HepG2 (cell line): ENCODE measurements around the gene BTG2. TPM values are rescaled to one million over a fixed set of nuclear protein-coding genes. Genes with fewer than 3 reads are reported as not detected.

ENCODE experiments used
- ASH2L ChIP-seq: fragments of 300-600, 200-600 bp; sonication (generic); IDR thresholded peaks from 2 replicates; pipeline ENCODE4 v1.7.0; 2017; ENCODE audit warnings: low read depth, mild to moderate bottlenecking, moderate library complexity, mixed read lengths, low read length; ENCODE audit not compliant: insufficient read length
- GABPB1 ChIP-seq: IDR thresholded peaks from 2 replicates; pipeline ENCODE4 v1.6.1; 2016; ENCODE audit warnings: mild to moderate bottlenecking, missing genetic modification reagents, moderate library complexity, missing compliant biosample characterization
- GTF2F1 ChIP-seq: fragments of 150-350 bp; IDR thresholded peaks from 2 replicates; pipeline ENCODE4 v1.6.1; 2014; ENCODE audit warnings: low read length
- MATR3 ChIP-seq: sonication (generic); formaldehyde crosslinking; IDR thresholded peaks from 2 replicates; pipeline ENCODE4 v1.4.0; 2020; ENCODE audit warnings: missing genetic modification reagents
- PAX8 ChIP-seq: sonication (generic); formaldehyde crosslinking; IDR thresholded peaks from 2 replicates; pipeline ENCODE4 v1.8.0; 2022; ENCODE audit warnings: mild to moderate bottlenecking, missing genetic modification reagents, borderline replicate concordance
- POGZ ChIP-seq: sonication (generic); formaldehyde crosslinking; IDR thresholded peaks from 2 replicates; pipeline ENCODE4 v1.4.0; 2020; ENCODE audit warnings: mild to moderate bottlenecking, missing genetic modification reagents
- TCF12 ChIP-seq, 2 experiments: fragments of 450-650 bp in 1 of 2; sonication (generic) in 1 of 2; formaldehyde crosslinking in 1 of 2; IDR thresholded peaks; 2 replicates each; pipeline versions ENCODE4 v1.6.1 to v1.8.0; 2017 to 2022; ENCODE audit warnings: antibody characterized with exemption in 1 of 2, mild to moderate bottlenecking in 1 of 2, missing genetic modification reagents in 1 of 2, moderate library complexity in 1 of 2
- ZNF264 ChIP-seq: sonication (generic); formaldehyde crosslinking; IDR thresholded peaks from 2 replicates; pipeline ENCODE4 v1.4.0; 2020; ENCODE audit warnings: missing genetic modification reagents
- ZNF468 ChIP-seq: sonication (generic); formaldehyde crosslinking; IDR thresholded peaks from 2 replicates; pipeline ENCODE4 v1.8.0; 2022; ENCODE audit warnings: mild to moderate bottlenecking, moderate library complexity, missing genetic modification reagents
- polyA plus RNA-seq, 8 experiments: library from polyadenylated mRNA; depleted of rRNA in 3 of 8; stranded (reverse) in 7 of 8; unstranded in 1 of 8; fragments of >200 nt; fragmentation: Illumina TruSeq in 4 of 8; extraction: Trizol in 4 of 8; gene quantifications; 2 replicates each; pipeline versions ENCODE4 v1.2.1 to v1.2.3, GENCODE V29; 2011 to 2016; ENCODE audit warnings: low read depth in 4 of 8, missing spikeins in 1 of 8, mixed read lengths in 1 of 8; ENCODE audit not compliant: insufficient read depth in 1 of 8
- total RNA-seq, 5 experiments: library from RNA; depleted of rRNA; stranded (reverse); fragments of >200 nt; fragmentation: Illumina TruSeq; extraction: Trizol; gene quantifications; 2 replicates each; pipeline ENCODE4 v1.2.3, GENCODE V29; 2016; ENCODE audit warnings: low read depth in 1 of 5
- TF ChIP-seq, protein P1 (sequence below), 2 experiments: sonication (generic) in 1 of 2; formaldehyde crosslinking in 1 of 2; IDR thresholded peaks; 2 replicates each; pipeline versions ENCODE4 v1.5.1 to v1.6.1; 2011 to 2020; ENCODE audit warnings: borderline replicate concordance in 1 of 2, low read depth in 1 of 2, low read length in 1 of 2, mild to moderate bottlenecking in 1 of 2, missing genetic modification reagents in 1 of 2, moderate library complexity in 1 of 2
- TF ChIP-seq, protein P2 (sequence below): sonication (generic); formaldehyde crosslinking; IDR thresholded peaks from 2 replicates; pipeline ENCODE4 v1.8.1; 2022; ENCODE audit warnings: mild to moderate bottlenecking, missing genetic modification reagents
- TF ChIP-seq, protein P3 (sequence below): sonication (generic); formaldehyde crosslinking; IDR thresholded peaks from 2 replicates; pipeline ENCODE4 v1.8.0; 2022; ENCODE audit warnings: mild to moderate bottlenecking, missing genetic modification reagents, moderate library complexity
- TF ChIP-seq, protein P4 (sequence below): sonication (generic); formaldehyde crosslinking; IDR thresholded peaks from 2 replicates; pipeline ENCODE4 v1.5.0; 2020; ENCODE audit warnings: missing genetic modification reagents, mild to moderate bottlenecking, borderline replicate concordance
- TF ChIP-seq, protein P5 (sequence below): sonication (generic); formaldehyde crosslinking; IDR thresholded peaks from 2 replicates; pipeline ENCODE4 v1.5.1; 2020; ENCODE audit warnings: missing genetic modification reagents, mild to moderate bottlenecking, borderline replicate concordance
- TF ChIP-seq, protein P6 (sequence below): sonication (generic); formaldehyde crosslinking; IDR thresholded peaks from 2 replicates; pipeline ENCODE4 v1.5.1; 2020; ENCODE audit warnings: missing genetic modification reagents, mild to moderate bottlenecking, borderline replicate concordance
- TF ChIP-seq, protein P7 (sequence below): IDR thresholded peaks from 2 replicates; pipeline ENCODE4 v1.6.1; 2016; ENCODE audit warnings: control low read depth

Gene BTG2
- total and polyA plus RNA-seq, 2 of the 13 experiments (the other 11 are each of a cell fraction or from before 2014, with no cell fraction given), result 13.6 to 18.3 TPM

DNA sequence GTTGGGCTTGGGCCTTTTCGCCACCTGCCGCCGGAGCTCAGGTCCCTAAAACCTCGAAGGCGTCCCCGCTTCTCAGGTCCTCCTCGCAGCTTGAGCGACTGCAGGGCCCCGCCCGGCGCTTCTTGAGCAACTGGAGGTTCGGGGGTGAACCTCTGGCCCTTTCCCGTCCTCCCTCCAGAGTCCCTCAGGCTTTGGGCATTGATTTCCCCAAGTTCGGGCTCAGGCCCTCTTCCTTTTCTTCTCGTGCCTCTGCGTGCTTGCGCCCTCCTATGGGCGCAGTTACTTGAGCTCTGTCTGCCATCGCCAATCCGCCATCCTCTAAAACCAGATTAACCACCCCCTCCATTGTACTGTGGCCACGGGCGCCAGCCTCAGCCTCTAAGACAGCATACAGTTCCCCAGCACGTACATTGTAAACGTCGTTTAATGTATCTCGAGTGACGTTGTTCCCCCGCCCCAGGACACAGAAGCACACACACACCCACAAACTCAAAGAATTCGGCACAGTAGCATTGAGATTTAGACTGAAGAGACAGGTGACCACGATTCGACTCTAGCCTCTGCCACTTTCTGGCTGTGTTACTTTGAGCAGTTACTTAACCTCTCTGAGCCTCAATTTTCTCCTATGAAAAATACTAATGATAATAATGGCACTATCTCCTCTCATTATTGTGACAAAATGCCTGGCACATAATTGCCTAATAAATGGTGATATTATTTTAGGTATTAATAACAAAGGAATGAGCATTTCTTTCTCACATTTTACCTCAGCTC lies 22.6 kb downstream of the BTG2 start (continued):
- TF ChIP-seq, protein P1, sequence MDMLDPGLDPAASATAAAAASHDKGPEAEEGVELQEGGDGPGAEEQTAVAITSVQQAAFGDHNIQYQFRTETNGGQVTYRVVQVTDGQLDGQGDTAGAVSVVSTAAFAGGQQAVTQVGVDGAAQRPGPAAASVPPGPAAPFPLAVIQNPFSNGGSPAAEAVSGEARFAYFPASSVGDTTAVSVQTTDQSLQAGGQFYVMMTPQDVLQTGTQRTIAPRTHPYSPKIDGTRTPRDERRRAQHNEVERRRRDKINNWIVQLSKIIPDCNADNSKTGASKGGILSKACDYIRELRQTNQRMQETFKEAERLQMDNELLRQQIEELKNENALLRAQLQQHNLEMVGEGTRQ (IDR thresholded peaks at IDR 0.05; ENCODE audit: low read depth, low read length), result no peak
- TF ChIP-seq, protein P1 (CRISPR knock-in tag; IDR thresholded peaks at IDR 0.05; ENCODE audit: borderline replicate concordance), result no peak
- TF ChIP-seq GABPB1 (no peak), TCF12 (IDR thresholded peaks at IDR 0.05) (no peak), TCF12 (CRISPR knock-in tag; IDR thresholded peaks at IDR 0.05) (no peak), GTF2F1 (no peak), ZNF264 (CRISPR knock-in tag) (no peak), ASH2L (no peak), POGZ (no peak), PAX8 (CRISPR knock-in tag) (no peak), MATR3 (CRISPR knock-in tag) (no peak), ZNF468 (CRISPR knock-in tag) (no peak)
- TF ChIP-seq, protein P2, sequence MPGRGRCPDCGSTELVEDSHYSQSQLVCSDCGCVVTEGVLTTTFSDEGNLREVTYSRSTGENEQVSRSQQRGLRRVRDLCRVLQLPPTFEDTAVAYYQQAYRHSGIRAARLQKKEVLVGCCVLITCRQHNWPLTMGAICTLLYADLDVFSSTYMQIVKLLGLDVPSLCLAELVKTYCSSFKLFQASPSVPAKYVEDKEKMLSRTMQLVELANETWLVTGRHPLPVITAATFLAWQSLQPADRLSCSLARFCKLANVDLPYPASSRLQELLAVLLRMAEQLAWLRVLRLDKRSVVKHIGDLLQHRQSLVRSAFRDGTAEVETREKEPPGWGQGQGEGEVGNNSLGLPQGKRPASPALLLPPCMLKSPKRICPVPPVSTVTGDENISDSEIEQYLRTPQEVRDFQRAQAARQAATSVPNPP (CRISPR knock-in tag), result no peak
- TF ChIP-seq, protein P3, sequence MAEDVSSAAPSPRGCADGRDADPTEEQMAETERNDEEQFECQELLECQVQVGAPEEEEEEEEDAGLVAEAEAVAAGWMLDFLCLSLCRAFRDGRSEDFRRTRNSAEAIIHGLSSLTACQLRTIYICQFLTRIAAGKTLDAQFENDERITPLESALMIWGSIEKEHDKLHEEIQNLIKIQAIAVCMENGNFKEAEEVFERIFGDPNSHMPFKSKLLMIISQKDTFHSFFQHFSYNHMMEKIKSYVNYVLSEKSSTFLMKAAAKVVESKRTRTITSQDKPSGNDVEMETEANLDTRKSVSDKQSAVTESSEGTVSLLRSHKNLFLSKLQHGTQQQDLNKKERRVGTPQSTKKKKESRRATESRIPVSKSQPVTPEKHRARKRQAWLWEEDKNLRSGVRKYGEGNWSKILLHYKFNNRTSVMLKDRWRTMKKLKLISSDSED (CRISPR knock-in tag), result no peak
- TF ChIP-seq, protein P4, sequence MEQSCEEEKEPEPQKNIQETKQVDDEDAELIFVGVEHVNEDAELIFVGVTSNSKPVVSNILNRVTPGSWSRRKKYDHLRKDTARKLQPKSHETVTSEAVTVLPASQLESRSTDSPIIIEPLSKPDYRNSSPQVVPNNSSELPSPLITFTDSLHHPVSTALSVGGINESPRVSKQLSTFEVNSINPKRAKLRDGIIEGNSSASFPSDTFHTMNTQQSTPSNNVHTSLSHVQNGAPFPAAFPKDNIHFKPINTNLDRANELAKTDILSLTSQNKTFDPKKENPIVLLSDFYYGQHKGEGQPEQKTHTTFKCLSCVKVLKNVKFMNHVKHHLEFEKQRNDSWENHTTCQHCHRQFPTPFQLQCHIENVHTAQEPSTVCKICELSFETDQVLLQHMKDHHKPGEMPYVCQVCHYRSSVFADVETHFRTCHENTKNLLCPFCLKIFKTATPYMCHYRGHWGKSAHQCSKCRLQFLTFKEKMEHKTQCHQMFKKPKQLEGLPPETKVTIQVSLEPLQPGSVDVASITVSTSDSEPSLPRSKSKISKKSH (CRISPR knock-in tag), result peak; percentile 50; the same call in 1 of the 2 replicates
- TF ChIP-seq, protein P5, sequence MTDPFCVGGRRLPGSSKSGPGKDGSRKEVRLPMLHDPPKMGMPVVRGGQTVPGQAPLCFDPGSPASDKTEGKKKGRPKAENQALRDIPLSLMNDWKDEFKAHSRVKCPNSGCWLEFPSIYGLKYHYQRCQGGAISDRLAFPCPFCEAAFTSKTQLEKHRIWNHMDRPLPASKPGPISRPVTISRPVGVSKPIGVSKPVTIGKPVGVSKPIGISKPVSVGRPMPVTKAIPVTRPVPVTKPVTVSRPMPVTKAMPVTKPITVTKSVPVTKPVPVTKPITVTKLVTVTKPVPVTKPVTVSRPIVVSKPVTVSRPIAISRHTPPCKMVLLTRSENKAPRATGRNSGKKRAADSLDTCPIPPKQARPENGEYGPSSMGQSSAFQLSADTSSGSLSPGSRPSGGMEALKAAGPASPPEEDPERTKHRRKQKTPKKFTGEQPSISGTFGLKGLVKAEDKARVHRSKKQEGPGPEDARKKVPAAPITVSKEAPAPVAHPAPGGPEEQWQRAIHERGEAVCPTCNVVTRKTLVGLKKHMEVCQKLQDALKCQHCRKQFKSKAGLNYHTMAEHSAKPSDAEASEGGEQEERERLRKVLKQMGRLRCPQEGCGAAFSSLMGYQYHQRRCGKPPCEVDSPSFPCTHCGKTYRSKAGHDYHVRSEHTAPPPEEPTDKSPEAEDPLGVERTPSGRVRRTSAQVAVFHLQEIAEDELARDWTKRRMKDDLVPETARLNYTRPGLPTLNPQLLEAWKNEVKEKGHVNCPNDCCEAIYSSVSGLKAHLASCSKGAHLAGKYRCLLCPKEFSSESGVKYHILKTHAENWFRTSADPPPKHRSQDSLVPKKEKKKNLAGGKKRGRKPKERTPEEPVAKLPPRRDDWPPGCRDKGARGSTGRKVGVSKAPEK (CRISPR knock-in tag), result no peak
- TF ChIP-seq, protein P6, sequence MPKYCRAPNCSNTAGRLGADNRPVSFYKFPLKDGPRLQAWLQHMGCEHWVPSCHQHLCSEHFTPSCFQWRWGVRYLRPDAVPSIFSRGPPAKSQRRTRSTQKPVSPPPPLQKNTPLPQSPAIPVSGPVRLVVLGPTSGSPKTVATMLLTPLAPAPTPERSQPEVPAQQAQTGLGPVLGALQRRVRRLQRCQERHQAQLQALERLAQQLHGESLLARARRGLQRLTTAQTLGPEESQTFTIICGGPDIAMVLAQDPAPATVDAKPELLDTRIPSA (CRISPR knock-in tag), result no peak
- TF ChIP-seq, protein P7, sequence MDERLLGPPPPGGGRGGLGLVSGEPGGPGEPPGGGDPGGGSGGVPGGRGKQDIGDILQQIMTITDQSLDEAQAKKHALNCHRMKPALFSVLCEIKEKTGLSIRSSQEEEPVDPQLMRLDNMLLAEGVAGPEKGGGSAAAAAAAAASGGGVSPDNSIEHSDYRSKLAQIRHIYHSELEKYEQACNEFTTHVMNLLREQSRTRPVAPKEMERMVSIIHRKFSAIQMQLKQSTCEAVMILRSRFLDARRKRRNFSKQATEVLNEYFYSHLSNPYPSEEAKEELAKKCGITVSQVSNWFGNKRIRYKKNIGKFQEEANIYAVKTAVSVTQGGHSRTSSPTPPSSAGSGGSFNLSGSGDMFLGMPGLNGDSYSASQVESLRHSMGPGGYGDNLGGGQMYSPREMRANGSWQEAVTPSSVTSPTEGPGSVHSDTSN (CRISPR knock-in tag), result no peak
